ENCODE measurements around the gene MAP3K19. TPM values are rescaled to one million over a fixed set of nuclear protein-coding genes. Genes with fewer than 3 reads are reported as not detected.

Gene MAP3K19
- polyA plus RNA-seq, 1 donor (not counting 4 experiments of a cell fraction or from before 2014, with no cell fraction given): not detected

GRCh38 chr2:135021618-135022017 lies 25.6 kb downstream of the MAP3K19 start:
- Histone ChIP-seq H3K4me3 (ENCODE audit: control insufficient read depth in 2 of 3, extremely low read depth in 1 of 3, insufficient read depth in 2 of 3, low read depth in 1 of 3, low read length in 3 of 3) (no peak overlapping the region), H3K4me2 (ENCODE audit: control insufficient read depth, extremely low read depth, insufficient read depth, low read depth, low read length) (no peak overlapping the region), H3K9ac (ENCODE audit: control insufficient read depth, extremely low read depth, insufficient read depth, low read length) (no peak overlapping the region), H3K79me2 (ENCODE audit: control insufficient read depth, insufficient read depth, low read length) (no peaks in the 10 kb centered on the region), H4K20me1 (ENCODE audit: control insufficient read depth, extremely low read depth, insufficient read depth, low read length) (no peaks in the 10 kb centered on the region), H3K27me3 (ENCODE audit: control insufficient read depth, extremely low read depth, insufficient read depth, low read length) (peaks cover 2% of the 10 kb centered on the region), H2AFZ (ENCODE audit: control insufficient read depth, low read length) (no peak overlapping the region), H3K36me3 (ENCODE audit: control insufficient read depth in 2 of 2, extremely low read depth in 1 of 2, insufficient read depth in 2 of 2, low read length in 2 of 2) (no peaks in the 10 kb centered on the region), H3K27ac (ENCODE audit: control insufficient read depth, insufficient read depth, low read length) (no peak overlapping the region), H3K9me1 (ENCODE audit: control insufficient read depth, extremely low read depth, insufficient read depth, low read length) (no peaks in the 10 kb centered on the region), H3K4me1 (ENCODE audit: control insufficient read depth, extremely low read depth, insufficient read depth, low read length) (no peaks in the 10 kb centered on the region), H3K9me3 (ENCODE audit: control insufficient read depth, low read depth, low read length) (no peaks in the 10 kb centered on the region)
- FAIRE-seq: no peak
- no peak for DNase-seq (ENCODE audit: low read depth, low spot score)
- dilution Hi-C loops (cut with MboI; ENCODE audit: extremely low pct_ligation_motif_present, low sequenced_read_pairs): no loop called here
- no peak for TF ChIP-seq CTCF (optimal IDR thresholded peaks at IDR 0.05 in 1 of 3, IDR thresholded peaks at IDR 0.05 in 1 of 3, conservative IDR thresholded peaks at IDR 0.05 in 1 of 3; ENCODE audit: extremely low read depth in 1 of 3, insufficient read depth in 2 of 3, low read length in 3 of 3)
- no peak for TF ChIP-seq EZH2 (IDR thresholded peaks at IDR 0.05; ENCODE audit: low read length)

- no peaks in the 10 kb centered on the region for H3K9me1 ChIP-seq (ENCODE audit: control insufficient read depth, extremely low read depth, insufficient read depth, low read length)
- H3K4me3 ChIP-seq (ENCODE audit: control insufficient read depth in 2 of 3, extremely low read depth in 1 of 3, insufficient read depth in 2 of 3, low read depth in 1 of 3, low read length in 3 of 3): no peak overlapping the region
- no peaks in the 10 kb centered on the region for H3K27me3 ChIP-seq (ENCODE audit: control insufficient read depth, extremely low read depth, insufficient read depth, low read length)
- H2AFZ ChIP-seq (ENCODE audit: control insufficient read depth, low read length): no peak overlapping the region
- dilution Hi-C loops (cut with MboI; ENCODE audit: extremely low pct_ligation_motif_present, low sequenced_read_pairs): no loop called here
- no peak overlapping the region for H3K27ac ChIP-seq (ENCODE audit: control insufficient read depth, insufficient read depth, low read length)
- H3K36me3 ChIP-seq (ENCODE audit: control insufficient read depth in 2 of 2, extremely low read depth in 1 of 2, insufficient read depth in 2 of 2, low read length in 2 of 2): no peaks in the 10 kb centered on the region
- FAIRE-seq: no peak
- no peak for DNase-seq (ENCODE audit: low read depth, low spot score)
- no peaks in the 10 kb centered on the region for H3K4me1 ChIP-seq (ENCODE audit: control insufficient read depth, extremely low read depth, insufficient read depth, low read length)
- H3K79me2 ChIP-seq (ENCODE audit: control insufficient read depth, insufficient read depth, low read length): no peaks in the 10 kb centered on the region
- no peak for TF ChIP-seq CTCF (optimal IDR thresholded peaks at IDR 0.05 in 1 of 3, IDR thresholded peaks at IDR 0.05 in 1 of 3, conservative IDR thresholded peaks at IDR 0.05 in 1 of 3; ENCODE audit: extremely low read depth in 1 of 3, insufficient read depth in 2 of 3, low read length in 3 of 3)
- TF ChIP-seq EZH2 (IDR thresholded peaks at IDR 0.05; ENCODE audit: low read length): no peak
- no peaks in the 10 kb centered on the region for H4K20me1 ChIP-seq (ENCODE audit: control insufficient read depth, extremely low read depth, insufficient read depth, low read length)
- no peak overlapping the region for H3K9ac ChIP-seq (ENCODE audit: control insufficient read depth, extremely low read depth, insufficient read depth, low read length)
- H3K4me2 ChIP-seq (ENCODE audit: control insufficient read depth, extremely low read depth, insufficient read depth, low read depth, low read length): no peak overlapping the region
- no peaks in the 10 kb centered on the region for H3K9me3 ChIP-seq (ENCODE audit: control insufficient read depth, low read depth, low read length)
Measured at GRCh38 chr2:135011633-135012032, 35.6 kb downstream of the MAP3K19 start.
